Activated B cell treated with CpG ODN at 0.5 μM for 24 hours (primary cell): Measurements from ENCODE around the gene NDUFA5. TPM values are rescaled to one million over a fixed set of nuclear protein-coding genes. Genes with fewer than 3 reads are reported as not detected.
"Not testable (repeated sequence)": the region's sequence is repeated elsewhere in the genome, so short reads cannot be mapped to it uniquely, and the experiment has no call there.

Source experiments
- ATAC-seq: fragments of 200-7000 bp; cut with Tn5 transposase; one replicate; pipeline ENCODE4 v1.10.0; 2021; ENCODE audit warnings: low read depth, mild to moderate bottlenecking, moderate library complexity
- CTCF ChIA-PET: fragments of 350-600 bp; sonication (Branson Sonifier 250); formaldehyde crosslinking; loops from one replicate; lab custom pipeline; 2021; ENCODE audit warnings: antibody characterized with exemption; lab: Charles Lee
- POLR2A ChIA-PET: fragments of 350-600 bp; sonication (Branson Sonifier 250); formaldehyde crosslinking; loops from one replicate; lab custom pipeline; 2021; ENCODE audit warnings: antibody characterized with exemption; lab: Charles Lee
- DNase-seq: peaks from one replicate; pipeline ENCODE4 v3.0.0; 2022
- H3K27ac Mint-ChIP-seq: one replicate; pipeline ENCODE4 v1.8.0; 2020; ENCODE audit warnings: mixed read lengths
- H3K27me3 Mint-ChIP-seq: one replicate; pipeline ENCODE4 v1.8.0; 2021; ENCODE audit warnings: mixed read lengths
- H3K36me3 Mint-ChIP-seq: one replicate; pipeline ENCODE4 v1.8.0; 2021; ENCODE audit warnings: low read depth, mixed read lengths
- H3K4me1 Mint-ChIP-seq: one replicate; pipeline ENCODE4 v1.8.0; 2021; ENCODE audit warnings: mixed read lengths
- H3K4me3 Mint-ChIP-seq: one replicate; pipeline ENCODE4 v1.8.0; 2020; ENCODE audit warnings: mild to moderate bottlenecking, mixed read lengths
- H3K9me3 Mint-ChIP-seq: one replicate; pipeline ENCODE4 v1.8.0; 2020; ENCODE audit warnings: mixed read lengths
- CTCF ChIP-seq: fragments of 200-600 bp; IDR thresholded peaks from one replicate; pipeline ENCODE4 v1.8.0; 2022; ENCODE audit warnings: antibody characterized with exemption, mild to moderate bottlenecking
- intact Hi-C: fragments of 100-400 bp; cut with micrococcal nuclease; formaldehyde crosslinking; loops from one replicate; pipeline ENCODE4 v1.15.1; 2024
- total RNA-seq: library from RNA; stranded (reverse); gene quantifications from 2 replicates; pipeline ENCODE4 v1.2.3, GENCODE V29; 2022

The NDUFA5 gene
- total RNA-seq, 1 donor from 2014 or later = 54.3 TPM

GRCh38 chr7:123558289-123558874, 764 bp upstream of the NDUFA5 start:
- no peak overlapping the region for H3K27ac Mint-ChIP-seq
- H3K27me3 Mint-ChIP-seq = peaks cover 10% of the 10 kb centered on the region
- CTCF ChIA-PET = interaction anchor here (1.0 to 1.4 kb wide), 3 partner anchors 19 to 66 kb away, joined by 3 to 4 read pairs (median 4); no protein-coding TSS in a partner anchor
- POLR2A ChIA-PET = interaction anchor here (1.6 to 2.1 kb wide), 4 partner anchors 11 to 1371 kb away, joined by 6 to 28 read pairs (median 16); partner anchors contain the start of genes IQUB, POT1 and WASL
- DNase-seq (no peak), ATAC-seq (no peak)
- peaks cover 4% of the 10 kb centered on the region for H3K4me1 Mint-ChIP-seq
- intact Hi-C loops = no loop called here
- no peak overlapping the region for H3K4me3 Mint-ChIP-seq
- no peak for TF ChIP-seq CTCF
- H3K9me3 Mint-ChIP-seq = no peaks in the 10 kb centered on the region
- H3K36me3 Mint-ChIP-seq = peaks cover 4% of the 10 kb centered on the region

DNA sequence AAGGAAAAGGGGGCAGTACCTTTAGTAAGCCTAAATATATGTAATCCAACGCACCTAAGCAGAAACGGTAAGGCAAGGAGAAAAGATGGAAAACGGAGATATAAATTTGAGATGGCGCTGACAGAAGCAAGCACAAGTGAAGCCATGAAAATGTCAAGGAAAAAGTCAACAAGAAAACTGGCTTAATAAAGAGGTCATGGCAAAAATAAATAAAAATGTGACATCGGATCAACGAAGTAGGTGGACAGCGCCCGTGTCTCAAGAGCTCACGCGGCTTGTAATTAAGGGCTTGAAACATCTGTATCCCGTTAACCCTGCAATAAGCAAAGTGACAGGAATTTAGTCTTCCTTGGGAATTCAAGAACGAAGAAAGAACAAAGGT, 611 bp downstream of the NDUFA5 start:
- no peaks in the 10 kb centered on the region for H3K9me3 Mint-ChIP-seq
- no peak for TF ChIP-seq CTCF
- no peak for ATAC-seq
- peaks cover 10% of the 10 kb centered on the region for H3K4me1 Mint-ChIP-seq
- intact Hi-C loops = loop anchor here (1.0 to 2.0 kb wide), 3 partner anchors 22 to 1372 kb away; partner anchors contain the start of genes POT1 and WASL
- H3K36me3 Mint-ChIP-seq = peaks cover 17% of the 10 kb centered on the region
- no peak overlapping the region for H3K27ac Mint-ChIP-seq
- no peak overlapping the region for H3K4me3 Mint-ChIP-seq
- DNase-seq = no peak
- ChIA-PET POLR2A (interaction anchor here (1.0 to 2.1 kb wide), 5 partner anchors 9 to 1373 kb away, joined by 3 to 28 read pairs (median 8); partner anchors contain the start of genes IQUB, POT1 and WASL), CTCF (interaction anchor here (1.0 to 1.4 kb wide), 3 partner anchors 18 to 65 kb away, joined by 3 to 4 read pairs (median 4); no protein-coding TSS in a partner anchor)
- peaks cover 10% of the 10 kb centered on the region for H3K27me3 Mint-ChIP-seq

- no peak overlapping the region for H3K27ac Mint-ChIP-seq
- peaks cover 4% of the 10 kb centered on the region for H3K27me3 Mint-ChIP-seq
- intact Hi-C loops = no loop called here
- POLR2A ChIA-PET = interaction anchor here (1.5 kb wide), 1 partner anchor 193 kb away, joined by 3 read pairs; the partner anchor contains the start of gene WASL
- peaks cover 19% of the 10 kb centered on the region for H3K36me3 Mint-ChIP-seq
- no peak overlapping the region for H3K4me3 Mint-ChIP-seq
- peaks cover 10% of the 10 kb centered on the region for H3K4me1 Mint-ChIP-seq
- TF ChIP-seq CTCF = no peak
- DNase-seq = no peak
- CTCF ChIA-PET = interaction anchor here (0.6 kb wide), 1 partner anchor 20 kb away, joined by 3 read pairs; no protein-coding TSS in a partner anchor
- H3K9me3 Mint-ChIP-seq = no peaks in the 10 kb centered on the region
- no peak for ATAC-seq
These were observed 2.1 kb downstream of the NDUFA5 start for GRCh38 chr7:123555484-123555883.

DNA sequence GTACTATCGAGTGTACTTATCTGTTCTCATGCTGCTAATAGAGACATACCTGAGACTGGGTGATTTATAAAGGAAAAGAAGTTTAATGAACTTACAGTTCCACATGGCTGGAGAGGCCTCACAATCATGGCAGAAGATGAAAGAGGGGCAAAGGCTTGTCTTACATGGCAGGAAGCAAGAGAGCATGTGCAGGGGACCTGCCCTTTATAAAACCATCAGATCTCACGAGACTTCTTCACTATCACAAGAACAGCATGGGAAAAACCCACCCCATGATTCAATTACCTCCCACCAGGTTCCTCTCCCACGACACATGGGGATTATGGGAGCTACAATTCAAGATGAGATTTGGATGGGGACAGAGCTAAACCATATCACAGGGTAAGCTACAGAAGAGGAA, 4.5 kb downstream of the NDUFA5 start:
- no peak for TF ChIP-seq CTCF
- peaks cover 38% of the 10 kb centered on the region for H3K36me3 Mint-ChIP-seq
- ChIA-PET CTCF (interaction anchor here (1.0 kb wide), 1 partner anchor 59 kb away, joined by 3 read pairs; no protein-coding TSS in a partner anchor), POLR2A (no interaction called here)
- intact Hi-C loops = no loop called here
- H3K27me3 Mint-ChIP-seq = no peaks in the 10 kb centered on the region
- peaks cover 13% of the 10 kb centered on the region for H3K4me1 Mint-ChIP-seq
- ATAC-seq (no peak), DNase-seq (no peak)
- H3K27ac Mint-ChIP-seq = no peak overlapping the region
- no peaks in the 10 kb centered on the region for H3K9me3 Mint-ChIP-seq
- no peak overlapping the region for H3K4me3 Mint-ChIP-seq

GRCh38 chr7:123552641-123553040, 5.0 kb downstream of the NDUFA5 start:
- Mint-ChIP-seq H3K4me3 (no peak overlapping the region), H3K27me3 (no peaks in the 10 kb centered on the region), H3K27ac (no peak overlapping the region), H3K36me3 (peaks cover 43% of the 10 kb centered on the region), H3K9me3 (no peaks in the 10 kb centered on the region), H3K4me1 (peaks cover 13% of the 10 kb centered on the region)
- ATAC-seq (no peak), DNase-seq (no peak)
- ChIA-PET CTCF (interaction anchor here (1.0 kb wide), 1 partner anchor 58 kb away, joined by 3 read pairs; no protein-coding TSS in a partner anchor), POLR2A (no interaction called here)
- TF ChIP-seq CTCF = no peak
- intact Hi-C loops = no loop called here

- CTCF ChIA-PET = interaction anchor here (1.0 kb wide), 1 partner anchor 58 kb away, joined by 3 read pairs; no protein-coding TSS in a partner anchor
- DNase-seq, intact Hi-C loops, H3K4me3 Mint-ChIP-seq, H3K9me3 Mint-ChIP-seq, H3K27me3 Mint-ChIP-seq, H3K27ac Mint-ChIP-seq, ATAC-seq, POLR2A ChIA-PET: not testable (repeated sequence)
- Mint-ChIP-seq H3K36me3 (peaks cover 48% of the 10 kb centered on the region), H3K4me1 (peaks cover 13% of the 10 kb centered on the region)
These were observed 5.5 kb downstream of the NDUFA5 start for GRCh38 chr7:123552134-123552533.
